OCI-LY3 (cell line): ENCODE measurements around the gene ELMO1.

Experiments
- CTCF ChIP-seq: fragments of 200-600, 300-600 bp; sonication (generic); IDR thresholded peaks from 2 replicates; pipeline ENCODE4 v1.5.1; 2014; ENCODE audit warnings: antibody characterized with exemption, low read length, low read depth
- EZH2phosphoT487 ChIP-seq: fragments of 200-600 bp; shearing (Covaris generic); IDR thresholded peaks from 2 replicates; pipeline ENCODE4 v1.6.1; 2018; ENCODE audit warnings: antibody characterized with exemption, mixed run types, low read depth

GRCh38 chr7:36861656-36862055 lies 587.0 kb downstream of the ELMO1 start:
- TF ChIP-seq CTCF = no peak
- TF ChIP-seq EZH2phosphoT487 = no peak
